WI38 (cell line): ENCODE data around the gene PRKAR1B.

ENCODE experiments used
- H3K4me3 ChIP-seq: 2 replicates; pipeline ENCODE4 v1.5.1; 2011; ENCODE audit warnings: low read depth, mild to moderate bottlenecking, control low read depth, low read length
- CTCF ChIP-seq: IDR thresholded peaks from 2 replicates; pipeline ENCODE4 v1.5.1; 2012; ENCODE audit warnings: low read depth, mild to moderate bottlenecking, control low read depth, low read length

Gene PRKAR1B

GRCh38 chr7:738723-739454 lies 11.8 kb upstream of the PRKAR1B start:
- TF ChIP-seq CTCF: no peak
- H3K4me3 ChIP-seq: no peak overlapping the region

- TF ChIP-seq CTCF: no peak
- no peak overlapping the region for H3K4me3 ChIP-seq
Measured at GRCh38 chr7:738241-738640, 11.2 kb upstream of the PRKAR1B start.

GRCh38 chr7:734808-735207 lies 7.7 kb upstream of the PRKAR1B start:
- TF ChIP-seq CTCF: no peak
- no peak overlapping the region for H3K4me3 ChIP-seq

GRCh38 chr7:734214-734613 lies 7.1 kb upstream of the PRKAR1B start:
- no peak overlapping the region for H3K4me3 ChIP-seq
- no peak for TF ChIP-seq CTCF

- H3K4me3 ChIP-seq: no peak overlapping the region
- TF ChIP-seq CTCF: no peak
Measured at GRCh38 chr7:732556-732955, 5.5 kb upstream of the PRKAR1B start.

GRCh38 chr7:732094-732541 lies 5.0 kb upstream of the PRKAR1B start:
- no peak for TF ChIP-seq CTCF
- no peak overlapping the region for H3K4me3 ChIP-seq

- TF ChIP-seq CTCF: no peak
Measured at GRCh38 chr7:731440-732085, 4.5 kb upstream of the PRKAR1B start.

More at GRCh38 chr7:731440-732085, 4.5 kb upstream of the PRKAR1B start:
- H3K4me3 ChIP-seq: no peak overlapping the region
